ENCODE measurements around the gene SEMA6A. TPM values are rescaled to one million over a fixed set of nuclear protein-coding genes. Genes with fewer than 3 reads are reported as not detected.

The SEMA6A gene
- total RNA-seq, 1 experiment from 2014 or later = 406 TPM

- TF ChIP-seq ZNF219 (CRISPR knock-in tag; IDR thresholded peaks at IDR 0.05; ENCODE audit: borderline replicate concordance) (no peak), FOXP4 (CRISPR knock-in tag; IDR thresholded peaks at IDR 0.05) (no peak), ZNF671 (CRISPR knock-in tag; IDR thresholded peaks at IDR 0.05) (no peak), NFATC4 (CRISPR knock-in tag; IDR thresholded peaks at IDR 0.05) (no peak), MYBL2 (CRISPR knock-in tag; IDR thresholded peaks at IDR 0.05) (no peak), E2F5 (CRISPR knock-in tag; IDR thresholded peaks at IDR 0.05) (no peak), JUN (CRISPR knock-in tag; IDR thresholded peaks at IDR 0.05) (no peak), GABPB1 (CRISPR knock-in tag; IDR thresholded peaks at IDR 0.05) (no peak), FOXK1 (CRISPR knock-in tag; IDR thresholded peaks at IDR 0.05) (no peak), ZBTB21 (CRISPR knock-in tag; IDR thresholded peaks at IDR 0.05; ENCODE audit: borderline replicate concordance) (no peak), USF2 (CRISPR knock-in tag; IDR thresholded peaks at IDR 0.05) (no peak), AFF4 (CRISPR knock-in tag; IDR thresholded peaks at IDR 0.05; ENCODE audit: borderline replicate concordance) (no peak), CDX4 (CRISPR knock-in tag; IDR thresholded peaks at IDR 0.05; ENCODE audit: borderline replicate concordance) (no peak), PRDM15 (CRISPR knock-in tag; IDR thresholded peaks at IDR 0.05) (no peak), ERG (CRISPR knock-in tag; IDR thresholded peaks at IDR 0.05) (no peak), MXD4 (CRISPR knock-in tag; IDR thresholded peaks at IDR 0.05; ENCODE audit: borderline replicate concordance) (no peak), JAZF1 (CRISPR knock-in tag; IDR thresholded peaks at IDR 0.05) (no peak)
- CTCF ChIA-PET = interaction anchor here (0.5 to 1.0 kb wide), 2 partner anchors 143 to 150 kb away, joined by 3 read pairs; no protein-coding TSS in a partner anchor
- Mint-ChIP-seq H3K27ac (no peak overlapping the region), H3K9me3 (no peaks in the 10 kb centered on the region), H3K27me3 (ENCODE audit: low read depth) (peaks cover 21% of the 10 kb centered on the region), H3K36me3 (no peaks in the 10 kb centered on the region), H3K4me3 (no peak overlapping the region), H3K4me1 (peaks cover 61% of the 10 kb centered on the region)
- DNase-seq (ENCODE audit: low spot score) (no peak), ATAC-seq (no peak)
- POLR2A ChIA-PET = no interaction called here
These were observed 135.6 kb downstream of the SEMA6A start for GRCh38 chr5:116438979-116439554.
